ENCODE data around the gene PPP3R1.

Gene PPP3R1

DNA sequence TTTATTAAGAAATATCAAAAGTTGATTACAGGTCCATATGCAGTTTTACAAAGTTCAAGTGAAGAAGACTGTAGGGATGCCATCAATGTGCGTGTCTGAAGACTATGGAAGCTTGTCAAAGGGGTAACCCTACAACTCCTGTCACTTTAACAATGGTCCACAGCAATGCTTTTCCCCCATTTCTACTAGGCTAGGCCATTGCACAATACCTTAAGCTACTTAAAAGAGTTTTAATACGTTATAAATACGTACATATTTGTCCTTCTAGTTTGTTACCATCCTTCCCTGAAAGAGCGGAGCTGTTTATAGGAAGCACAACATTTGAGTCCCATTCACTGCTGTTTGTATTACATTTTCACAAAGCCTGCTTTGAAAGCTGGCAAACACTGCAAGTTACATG lies 40.7 kb upstream of the PPP3R1 start:
- ATAC-seq = no peak
- TF ChIP-seq ZC3H10 (CRISPR knock-in tag; IDR thresholded peaks at IDR 0.05) (no peak), CSDC2 (CRISPR knock-in tag; IDR thresholded peaks at IDR 0.05) (no peak), OSR1 (CRISPR knock-in tag; IDR thresholded peaks at IDR 0.05) (no peak), SNAI2 (CRISPR knock-in tag; IDR thresholded peaks at IDR 0.05) (no peak), ZNF8 (CRISPR knock-in tag; IDR thresholded peaks at IDR 0.05) (no peak), ZFP3 (CRISPR knock-in tag; IDR thresholded peaks at IDR 0.05) (no peak), RARB (CRISPR knock-in tag; IDR thresholded peaks at IDR 0.05) (no peak), ZFP30 (CRISPR knock-in tag; IDR thresholded peaks at IDR 0.05) (no peak), TCF4 (CRISPR knock-in tag; IDR thresholded peaks at IDR 0.05; ENCODE audit: borderline replicate concordance) (no peak), ARNTL (CRISPR knock-in tag; IDR thresholded peaks at IDR 0.05; ENCODE audit: borderline replicate concordance, low read depth) (no peak)
- TF ChIP-seq, protein P1, sequence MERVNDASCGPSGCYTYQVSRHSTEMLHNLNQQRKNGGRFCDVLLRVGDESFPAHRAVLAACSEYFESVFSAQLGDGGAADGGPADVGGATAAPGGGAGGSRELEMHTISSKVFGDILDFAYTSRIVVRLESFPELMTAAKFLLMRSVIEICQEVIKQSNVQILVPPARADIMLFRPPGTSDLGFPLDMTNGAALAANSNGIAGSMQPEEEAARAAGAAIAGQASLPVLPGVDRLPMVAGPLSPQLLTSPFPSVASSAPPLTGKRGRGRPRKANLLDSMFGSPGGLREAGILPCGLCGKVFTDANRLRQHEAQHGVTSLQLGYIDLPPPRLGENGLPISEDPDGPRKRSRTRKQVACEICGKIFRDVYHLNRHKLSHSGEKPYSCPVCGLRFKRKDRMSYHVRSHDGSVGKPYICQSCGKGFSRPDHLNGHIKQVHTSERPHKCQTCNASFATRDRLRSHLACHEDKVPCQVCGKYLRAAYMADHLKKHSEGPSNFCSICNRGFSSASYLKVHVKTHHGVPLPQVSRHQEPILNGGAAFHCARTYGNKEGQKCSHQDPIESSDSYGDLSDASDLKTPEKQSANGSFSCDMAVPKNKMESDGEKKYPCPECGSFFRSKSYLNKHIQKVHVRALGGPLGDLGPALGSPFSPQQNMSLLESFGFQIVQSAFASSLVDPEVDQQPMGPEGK (CRISPR knock-in tag; IDR thresholded peaks at IDR 0.05; ENCODE audit: borderline replicate concordance) = no peak

DNA sequence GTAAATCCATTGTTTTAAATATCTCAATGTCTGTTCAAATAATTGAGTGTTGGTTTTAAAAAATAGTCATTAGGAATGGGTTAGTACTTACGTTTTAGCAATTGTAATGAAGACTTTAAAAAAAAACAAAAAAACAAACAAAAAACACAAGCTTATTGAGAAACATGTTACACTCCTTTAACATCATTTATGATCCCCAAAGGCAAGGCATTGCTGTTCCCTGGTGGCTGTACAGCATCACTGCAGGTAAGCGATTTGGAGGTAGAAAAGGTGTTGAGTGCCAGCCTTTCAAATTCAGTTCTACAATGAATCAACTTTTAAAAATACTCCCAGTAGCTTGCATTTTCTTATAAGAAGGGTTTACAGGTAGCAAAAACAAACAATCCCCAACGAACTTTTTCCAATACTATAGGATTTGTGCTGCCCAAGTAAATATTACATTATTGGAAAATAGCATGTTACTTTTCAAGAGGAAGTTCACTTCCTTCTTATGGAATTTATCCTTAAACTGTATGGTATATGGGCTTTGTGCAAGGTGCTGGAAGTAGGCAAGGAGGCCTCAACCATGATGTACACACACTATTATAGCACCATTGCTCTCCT lies 39.9 kb upstream of the PPP3R1 start:
- TF ChIP-seq ESRRG (CRISPR knock-in tag; IDR thresholded peaks at IDR 0.05) = no peak
- TF ChIP-seq RARB (CRISPR knock-in tag; IDR thresholded peaks at IDR 0.05) = no peak
- TF ChIP-seq GLIS3 (CRISPR knock-in tag; IDR thresholded peaks at IDR 0.05) = no peak
- TF ChIP-seq ZFP3 (CRISPR knock-in tag; IDR thresholded peaks at IDR 0.05) = no peak
- TF ChIP-seq, protein P2, sequence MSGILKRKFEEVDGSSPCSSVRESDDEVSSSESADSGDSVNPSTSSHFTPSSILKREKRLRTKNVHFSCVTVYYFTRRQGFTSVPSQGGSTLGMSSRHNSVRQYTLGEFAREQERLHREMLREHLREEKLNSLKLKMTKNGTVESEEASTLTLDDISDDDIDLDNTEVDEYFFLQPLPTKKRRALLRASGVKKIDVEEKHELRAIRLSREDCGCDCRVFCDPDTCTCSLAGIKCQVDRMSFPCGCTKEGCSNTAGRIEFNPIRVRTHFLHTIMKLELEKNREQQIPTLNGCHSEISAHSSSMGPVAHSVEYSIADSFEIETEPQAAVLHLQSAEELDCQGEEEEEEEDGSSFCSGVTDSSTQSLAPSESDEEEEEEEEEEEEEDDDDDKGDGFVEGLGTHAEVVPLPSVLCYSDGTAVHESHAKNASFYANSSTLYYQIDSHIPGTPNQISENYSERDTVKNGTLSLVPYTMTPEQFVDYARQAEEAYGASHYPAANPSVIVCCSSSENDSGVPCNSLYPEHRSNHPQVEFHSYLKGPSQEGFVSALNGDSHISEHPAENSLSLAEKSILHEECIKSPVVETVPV (CRISPR knock-in tag; IDR thresholded peaks at IDR 0.05) = no peak
- TF ChIP-seq ZNF70 (CRISPR knock-in tag; IDR thresholded peaks at IDR 0.05) = no peak
- TF ChIP-seq ZFP30 (CRISPR knock-in tag; IDR thresholded peaks at IDR 0.05) = no peak
- TF ChIP-seq TCF4 (CRISPR knock-in tag; IDR thresholded peaks at IDR 0.05; ENCODE audit: borderline replicate concordance) = no peak
- TF ChIP-seq ISL1 (CRISPR knock-in tag; IDR thresholded peaks at IDR 0.05) = no peak
- TF ChIP-seq OSR1 (CRISPR knock-in tag; IDR thresholded peaks at IDR 0.05) = no peak
- TF ChIP-seq ZNF565 (CRISPR knock-in tag; conservative IDR thresholded peaks at IDR 0.05; ENCODE audit: low read depth) = no peak
- TF ChIP-seq, protein P3, sequence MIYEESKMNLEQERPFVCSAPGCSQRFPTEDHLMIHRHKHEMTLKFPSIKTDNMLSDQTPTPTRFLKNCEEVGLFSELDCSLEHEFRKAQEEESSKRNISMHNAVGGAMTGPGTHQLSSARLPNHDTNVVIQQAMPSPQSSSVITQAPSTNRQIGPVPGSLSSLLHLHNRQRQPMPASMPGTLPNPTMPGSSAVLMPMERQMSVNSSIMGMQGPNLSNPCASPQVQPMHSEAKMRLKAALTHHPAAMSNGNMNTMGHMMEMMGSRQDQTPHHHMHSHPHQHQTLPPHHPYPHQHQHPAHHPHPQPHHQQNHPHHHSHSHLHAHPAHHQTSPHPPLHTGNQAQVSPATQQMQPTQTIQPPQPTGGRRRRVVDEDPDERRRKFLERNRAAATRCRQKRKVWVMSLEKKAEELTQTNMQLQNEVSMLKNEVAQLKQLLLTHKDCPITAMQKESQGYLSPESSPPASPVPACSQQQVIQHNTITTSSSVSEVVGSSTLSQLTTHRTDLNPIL (CRISPR knock-in tag; IDR thresholded peaks at IDR 0.05; ENCODE audit: low read depth) = no peak
- TF ChIP-seq PPARA (CRISPR knock-in tag; IDR thresholded peaks at IDR 0.05; ENCODE audit: borderline replicate concordance) = no peak
- no peak for TF ChIP-seq BACH2 (CRISPR knock-in tag; IDR thresholded peaks at IDR 0.05; ENCODE audit: borderline replicate concordance)
- TF ChIP-seq SNAI2 (CRISPR knock-in tag; IDR thresholded peaks at IDR 0.05) = no peak
- TF ChIP-seq, protein P1 (CRISPR knock-in tag; IDR thresholded peaks at IDR 0.05; ENCODE audit: borderline replicate concordance) = no peak
- no peak for TF ChIP-seq ZC3H10 (CRISPR knock-in tag; IDR thresholded peaks at IDR 0.05)
- ATAC-seq = peak; percentile 81

DNA sequence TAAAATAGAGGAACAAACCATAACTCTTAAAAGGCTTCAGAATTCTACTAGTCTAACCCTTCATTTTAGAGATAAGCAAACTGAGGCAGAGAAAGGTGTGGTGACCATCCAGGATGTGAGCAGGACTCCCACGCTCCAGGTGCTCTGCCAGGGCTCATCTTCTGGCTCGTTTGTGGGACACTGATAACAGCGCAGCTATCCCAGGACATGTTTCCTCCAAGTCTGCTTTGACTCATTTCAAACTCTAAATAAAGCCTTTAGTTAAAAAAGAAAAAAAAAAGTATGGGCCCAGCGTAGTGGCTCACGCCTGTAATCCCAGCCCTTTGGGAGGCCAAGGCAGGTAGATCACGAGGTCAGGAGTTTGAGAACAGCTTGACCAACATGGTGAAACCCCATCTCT lies 39.0 kb upstream of the PPP3R1 start:
- no peak for ATAC-seq
- TF ChIP-seq ZNF565 (CRISPR knock-in tag; conservative IDR thresholded peaks at IDR 0.05; ENCODE audit: low read depth) (no peak), ARNTL (CRISPR knock-in tag; IDR thresholded peaks at IDR 0.05; ENCODE audit: borderline replicate concordance, low read depth) (no peak), ZNF70 (CRISPR knock-in tag; IDR thresholded peaks at IDR 0.05) (no peak), ZFP30 (CRISPR knock-in tag; IDR thresholded peaks at IDR 0.05) (no peak), PPARA (CRISPR knock-in tag; IDR thresholded peaks at IDR 0.05; ENCODE audit: borderline replicate concordance) (no peak), RARB (CRISPR knock-in tag; IDR thresholded peaks at IDR 0.05) (no peak), CSDC2 (CRISPR knock-in tag; IDR thresholded peaks at IDR 0.05) (no peak), ZC3H10 (CRISPR knock-in tag; IDR thresholded peaks at IDR 0.05) (no peak)
- TF ChIP-seq, protein P1 (CRISPR knock-in tag; IDR thresholded peaks at IDR 0.05; ENCODE audit: borderline replicate concordance) = no peak
- TF ChIP-seq, protein P4, sequence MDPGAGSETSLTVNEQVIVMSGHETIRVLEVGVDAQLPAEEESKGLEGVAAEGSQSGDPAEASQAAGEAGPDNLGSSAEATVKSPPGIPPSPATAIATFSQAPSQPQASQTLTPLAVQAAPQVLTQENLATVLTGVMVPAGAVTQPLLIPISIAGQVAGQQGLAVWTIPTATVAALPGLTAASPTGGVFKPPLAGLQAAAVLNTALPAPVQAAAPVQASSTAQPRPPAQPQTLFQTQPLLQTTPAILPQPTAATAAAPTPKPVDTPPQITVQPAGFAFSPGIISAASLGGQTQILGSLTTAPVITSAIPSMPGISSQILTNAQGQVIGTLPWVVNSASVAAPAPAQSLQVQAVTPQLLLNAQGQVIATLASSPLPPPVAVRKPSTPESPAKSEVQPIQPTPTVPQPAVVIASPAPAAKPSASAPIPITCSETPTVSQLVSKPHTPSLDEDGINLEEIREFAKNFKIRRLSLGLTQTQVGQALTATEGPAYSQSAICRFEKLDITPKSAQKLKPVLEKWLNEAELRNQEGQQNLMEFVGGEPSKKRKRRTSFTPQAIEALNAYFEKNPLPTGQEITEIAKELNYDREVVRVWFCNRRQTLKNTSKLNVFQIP (CRISPR knock-in tag; IDR thresholded peaks at IDR 0.05; ENCODE audit: borderline replicate concordance, low read depth) = no peak
- TF ChIP-seq, protein P2 (CRISPR knock-in tag; IDR thresholded peaks at IDR 0.05) = no peak

Measured in SK-N-SH treated with all-trans-retinoic acid at 6 μM for 48 hours (cell line).